SU-DHL-6 (cell line): ENCODE results near the gene SPATA20.

Experiments used
- H2AFZ ChIP-seq: fragments of 200-600 bp; sonication (generic); 2 replicates; pipeline ENCODE4 v1.6.1; 2014; ENCODE audit warnings: low read depth, mild to moderate bottlenecking, moderate library complexity, mixed read lengths, antibody characterized with exemption, low read length; ENCODE audit not compliant: severe bottlenecking
- H3F3A ChIP-seq: fragments of 200-600 bp; shearing (Covaris generic); 2 replicates; pipeline ENCODE4 v1.6.0; 2016; ENCODE audit warnings: antibody characterized with exemption, mild to moderate bottlenecking; ENCODE audit not compliant: insufficient read depth
- H3K27ac ChIP-seq: fragments of 200-600 bp; sonication (generic); 2 replicates; pipeline ENCODE4 v1.5.1; 2016; ENCODE audit warnings: low read depth, mild to moderate bottlenecking, low read length, moderate library complexity, mixed read lengths
- H3K27me3 ChIP-seq: fragments of 200-600 bp; sonication (generic), shearing (Covaris generic); 2 replicates; pipeline ENCODE4 v1.6.0; 2014; ENCODE audit warnings: mild to moderate bottlenecking, low read length
- H3K36me3 ChIP-seq: fragments of 200-600 bp; sonication (generic); 2 replicates; pipeline ENCODE4 v1.6.1; 2014; ENCODE audit warnings: mild to moderate bottlenecking, low read length, mixed read lengths
- H3K4me2 ChIP-seq: fragments of 300-600, 200-600 bp; shearing (Covaris generic), sonication (generic); 2 replicates; pipeline ENCODE4 v1.6.0; 2014; ENCODE audit warnings: low read length, low read depth, mild to moderate bottlenecking; ENCODE audit not compliant: poor library complexity, severe bottlenecking
- H3K4me3 ChIP-seq: fragments of 200-600 bp; sonication (generic); 2 replicates; pipeline ENCODE4 v1.5.1; 2014; ENCODE audit warnings: antibody characterized with exemption, low read length, mild to moderate bottlenecking, mixed read lengths; ENCODE audit not compliant: insufficient read depth, poor library complexity, severe bottlenecking
- H3K79me2 ChIP-seq: fragments of 200-600 bp; sonication (generic); 2 replicates; pipeline ENCODE4 v1.6.1; 2014; ENCODE audit warnings: mild to moderate bottlenecking, low read length, moderate library complexity; ENCODE audit not compliant: insufficient read depth
- H3K9ac ChIP-seq: fragments of 200-600 bp; sonication (generic); 2 replicates; pipeline ENCODE4 v1.7.0; 2014; ENCODE audit warnings: mild to moderate bottlenecking, low read length
- H3K9me2 ChIP-seq: fragments of 200-600 bp; sonication (generic); replicated peaks from 2 replicates; pipeline ENCODE4 v1.6.1; 2014; ENCODE audit warnings: low read length; ENCODE audit not compliant: insufficient read depth
- H3K9me3 ChIP-seq: fragments of 200-600 bp; sonication (generic); 2 replicates; pipeline ENCODE4 v1.6.1; 2014; ENCODE audit warnings: low read length, mixed read lengths; ENCODE audit not compliant: insufficient read depth
- H4K20me1 ChIP-seq: fragments of 200-600 bp; sonication (generic); 2 replicates; pipeline ENCODE4 v1.6.1; 2014; ENCODE audit warnings: low read depth, mild to moderate bottlenecking, antibody characterized with exemption, low read length, moderate library complexity, mixed read lengths
- CTCF ChIP-seq: fragments of 200-600 bp; sonication (generic); IDR thresholded peaks from one replicate; pipeline ENCODE4 v1.5.1; 2017; ENCODE audit warnings: antibody characterized with exemption, mild to moderate bottlenecking, low read length, moderate library complexity; ENCODE audit not compliant: insufficient read depth, poor library complexity, severe bottlenecking
- EZH2phosphoT487 ChIP-seq: fragments of 200-600 bp; sonication (generic), shearing (Covaris generic); conservative IDR thresholded peaks from 2 replicates; pipeline ENCODE4 v1.6.1; 2018; ENCODE audit warnings: mild to moderate bottlenecking, antibody characterized with exemption, low read length, moderate library complexity, mixed read lengths

Gene SPATA20

GRCh38 chr17:50573866-50574611, 27.1 kb downstream of the SPATA20 start:
- no peaks in the 10 kb centered on the region for H4K20me1 ChIP-seq
- no peaks in the 10 kb centered on the region for H3F3A ChIP-seq
- no peak overlapping the region for H3K4me2 ChIP-seq
- no peak for TF ChIP-seq CTCF
- no peaks in the 10 kb centered on the region for H3K9me3 ChIP-seq
- no peaks in the 10 kb centered on the region for H3K36me3 ChIP-seq
- no peaks in the 10 kb centered on the region for H3K79me2 ChIP-seq
- no peaks in the 10 kb centered on the region for H3K27me3 ChIP-seq
- no peak overlapping the region for H3K4me3 ChIP-seq
- no peak overlapping the region for H2AFZ ChIP-seq
- no peak overlapping the region for H3K9ac ChIP-seq
- H3K27ac ChIP-seq, result no peak overlapping the region
- H3K9me2 ChIP-seq, result no peaks in the 10 kb centered on the region

DNA sequence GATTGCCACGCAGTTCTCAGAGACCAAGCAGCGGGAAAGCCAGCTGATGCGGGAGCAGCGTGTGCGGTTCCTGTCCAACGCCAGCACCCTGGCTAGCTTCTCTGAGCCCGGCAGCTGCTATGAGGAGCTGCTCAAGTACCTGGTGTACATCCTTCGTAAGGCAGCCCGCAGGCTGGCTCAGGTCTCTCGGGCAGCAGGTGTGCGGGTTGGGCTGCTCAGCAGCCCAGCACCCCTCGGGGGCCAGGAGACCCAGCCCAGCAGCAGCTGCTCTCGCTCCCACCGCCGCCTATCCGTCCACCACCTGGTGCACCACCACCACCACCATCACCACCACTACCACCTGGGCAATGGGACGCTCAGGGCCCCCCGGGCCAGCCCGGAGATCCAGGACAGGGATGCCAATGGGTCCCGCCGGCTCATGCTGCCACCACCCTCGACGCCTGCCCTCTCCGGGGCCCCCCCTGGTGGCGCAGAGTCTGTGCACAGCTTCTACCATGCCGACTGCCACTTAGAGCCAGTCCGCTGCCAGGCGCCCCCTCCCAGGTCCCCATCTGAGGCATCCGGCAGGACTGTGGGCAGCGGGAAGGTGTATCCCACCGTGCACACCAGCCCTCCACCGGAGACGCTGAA, 28.7 kb downstream of the SPATA20 start:
- Histone ChIP-seq H3F3A (no peaks in the 10 kb centered on the region), H3K27ac (no peak overlapping the region), H3K4me3 (no peak overlapping the region), H3K9me2 (no peaks in the 10 kb centered on the region), H2AFZ (no peak overlapping the region), H3K4me2 (no peak overlapping the region), H3K9ac (no peak overlapping the region), H3K79me2 (no peaks in the 10 kb centered on the region), H3K36me3 (no peaks in the 10 kb centered on the region), H3K9me3 (no peaks in the 10 kb centered on the region), H4K20me1 (no peaks in the 10 kb centered on the region), H3K27me3 (no peaks in the 10 kb centered on the region)
- no peak for TF ChIP-seq CTCF
- TF ChIP-seq EZH2phosphoT487, result no peak

DNA sequence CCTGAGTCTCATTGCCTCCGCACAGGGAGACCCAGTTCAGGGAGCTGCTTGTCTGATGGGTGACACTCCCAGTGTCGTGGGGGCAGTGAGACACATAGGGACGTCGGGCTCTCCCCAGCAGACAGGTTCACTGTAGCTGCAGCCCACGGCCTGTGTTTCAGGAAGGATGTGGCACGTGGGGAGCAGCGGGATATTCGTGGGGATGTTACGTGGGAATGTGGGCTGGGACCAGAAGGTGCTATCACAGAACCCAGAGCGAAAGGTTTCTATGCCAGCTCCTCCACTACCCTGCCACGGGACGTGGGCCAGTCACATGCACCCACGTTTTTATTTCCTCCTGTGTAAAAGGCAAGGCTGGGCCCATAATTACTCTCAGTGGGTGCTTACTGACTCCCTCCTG, 29.9 kb downstream of the SPATA20 start:
- Histone ChIP-seq H3K27me3 (no peaks in the 10 kb centered on the region), H4K20me1 (no peaks in the 10 kb centered on the region), H3K36me3 (no peaks in the 10 kb centered on the region), H3K4me2 (no peak overlapping the region), H3K27ac (no peak overlapping the region), H3K9ac (no peak overlapping the region), H3F3A (no peaks in the 10 kb centered on the region), H3K9me3 (no peaks in the 10 kb centered on the region), H3K4me3 (no peak overlapping the region), H3K9me2 (no peaks in the 10 kb centered on the region), H2AFZ (no peak overlapping the region), H3K79me2 (no peaks in the 10 kb centered on the region)
- no peak for TF ChIP-seq EZH2phosphoT487
- TF ChIP-seq CTCF, result no peak
